ENCODE data around the gene KLHL7.

- TF ChIP-seq CTCF (IDR thresholded peaks at IDR 0.05; ENCODE audit: insufficient read depth, low read depth, low read length) (no peak), EZH2 (IDR thresholded peaks at IDR 0.05; ENCODE audit: insufficient read depth, low read length) (no peak)
These were observed 17.9 kb downstream of the KLHL7 start for GRCh38 chr7:23123465-23123864.

Data from astrocyte (in vitro differentiated cells and primary cell).